ENCODE results near the gene GALNS. TPM values are rescaled to one million over a fixed set of nuclear protein-coding genes. Genes with fewer than 3 reads are reported as not detected.

The GALNS gene
- total and polyA plus RNA-seq, 2 of the 8 experiments (the other 6 are each of a cell fraction or from before 2014, with no cell fraction given): 8.9 to 17.8 TPM

DNA sequence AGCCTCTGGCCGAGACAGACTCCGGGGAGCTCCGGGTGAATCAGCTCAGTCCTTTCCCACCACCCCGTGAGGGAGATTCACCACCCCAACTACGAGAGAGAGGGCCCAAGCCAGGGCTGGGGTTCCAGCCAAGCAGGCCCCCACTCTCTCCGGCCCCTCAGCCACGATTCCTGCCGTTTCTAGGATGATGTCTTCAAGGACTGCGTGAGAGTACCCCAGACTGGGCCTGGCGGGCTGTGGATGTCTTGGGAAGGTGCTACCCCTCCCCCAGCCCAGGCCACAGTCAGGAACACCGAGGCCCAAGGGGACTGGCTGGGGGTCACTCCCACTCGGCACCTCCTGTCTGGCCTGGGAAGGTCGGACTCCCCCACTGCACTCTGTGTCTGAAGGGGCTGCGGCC, 31.3 kb upstream of the GALNS start:
- Histone ChIP-seq H3K4ac (replicated peaks; ENCODE audit: insufficient read length, low read depth, low read length) (no peak overlapping the region), H3K23me2 (ENCODE audit: low read depth, low read length) (no peaks in the 10 kb centered on the region), H3K79me2 (ENCODE audit: control insufficient read depth in 1 of 2, insufficient read depth in 2 of 2, low read length in 2 of 2) (no peaks in the 10 kb centered on the region), H3K4me2 (ENCODE audit: insufficient read depth in 1 of 2, low read depth in 2 of 2, low read length in 2 of 2) (no peak overlapping the region), H3K9ac (replicated peaks in 1 of 4; ENCODE audit: extremely low read depth in 1 of 4, low read depth in 3 of 4, low read length in 3 of 4) (no peak overlapping the region), H3K18ac (ENCODE audit: extremely low read depth, low read length) (no peak overlapping the region; the same call in 1 of the 2 replicates), H2BK20ac (ENCODE audit: low read length) (no peak overlapping the region), H3K4me1 (replicated peaks in 1 of 4; ENCODE audit: control insufficient read depth in 3 of 4, insufficient read depth in 4 of 4, low read length in 3 of 4) (peaks cover 0 to 4% (median 0%) of the 10 kb centered on the region in 4 experiments; a peak in 1 of 7 replicates), H3K4me3 (ENCODE audit: extremely low read depth in 1 of 4, insufficient read depth in 2 of 4, low read depth in 3 of 4, low read length in 4 of 4) (no peak overlapping the region), H3K27ac (ENCODE audit: low read depth, low read length) (no peak overlapping the region), H2BK120ac (replicated peaks; ENCODE audit: low read depth, low read length) (no peak overlapping the region), H3K23ac (ENCODE audit: insufficient read length) (no peak overlapping the region), H4K91ac (replicated peaks; ENCODE audit: insufficient read length, low read length) (no peak overlapping the region), H2BK15ac (ENCODE audit: low read length) (no peak overlapping the region), H3K36me3 (ENCODE audit: control insufficient read depth in 2 of 4, insufficient read depth in 4 of 4, low read length in 3 of 4) (no peaks in the 10 kb centered on the region), H2BK12ac (ENCODE audit: low read depth, low read length) (no peak overlapping the region), H4K20me1 (replicated peaks in 1 of 2; ENCODE audit: control insufficient read depth in 1 of 2, insufficient read depth in 2 of 2, low read length in 2 of 2) (no peaks in the 10 kb centered on the region), H2AK5ac (ENCODE audit: low read depth, low read length) (no peak overlapping the region), H4K8ac (ENCODE audit: extremely low read depth, insufficient read depth, low read length) (no peak overlapping the region), H3K27me3 (replicated peaks in 1 of 4; ENCODE audit: control insufficient read depth in 3 of 4, extremely low read depth in 1 of 4, insufficient read depth in 3 of 4, low read length in 3 of 4) (0 out of 7 replicates have a peak, but pooled peaks cover 0 to 2% (median 0%) of the 10 kb centered on the region in 4 experiments), H3K79me1 (ENCODE audit: low read depth, low read length) (no peaks in the 10 kb centered on the region), H3K56ac (replicated peaks; ENCODE audit: insufficient read length, low read depth, low read length) (no peak overlapping the region), H2BK5ac (ENCODE audit: low read depth, low read length) (no peak overlapping the region), H3K9me3 (ENCODE audit: insufficient read depth in 2 of 2, low read depth in 1 of 2, low read length in 1 of 2) (no peaks in the 10 kb centered on the region), H3K14ac (ENCODE audit: insufficient read length) (no peak overlapping the region), H2AFZ (ENCODE audit: low read length) (no peak overlapping the region), H4K5ac (ENCODE audit: insufficient read length, low read depth, low read length) (no peak overlapping the region)
- TF ChIP-seq, protein P1, sequence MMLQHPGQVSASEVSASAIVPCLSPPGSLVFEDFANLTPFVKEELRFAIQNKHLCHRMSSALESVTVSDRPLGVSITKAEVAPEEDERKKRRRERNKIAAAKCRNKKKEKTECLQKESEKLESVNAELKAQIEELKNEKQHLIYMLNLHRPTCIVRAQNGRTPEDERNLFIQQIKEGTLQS (IDR thresholded peaks at IDR 0.05; ENCODE audit: insufficient read depth, low read depth, low read length): no peak
- TF ChIP-seq SIRT6 (IDR thresholded peaks at IDR 0.05; ENCODE audit: low read length): no peak
- no peak for TF ChIP-seq KDM1A (IDR thresholded peaks at IDR 0.05; ENCODE audit: borderline replicate concordance, low read length)
- TF ChIP-seq TAF1 (IDR thresholded peaks at IDR 0.05; ENCODE audit: low read depth, low read length): no peak
- TF ChIP-seq, protein P2, sequence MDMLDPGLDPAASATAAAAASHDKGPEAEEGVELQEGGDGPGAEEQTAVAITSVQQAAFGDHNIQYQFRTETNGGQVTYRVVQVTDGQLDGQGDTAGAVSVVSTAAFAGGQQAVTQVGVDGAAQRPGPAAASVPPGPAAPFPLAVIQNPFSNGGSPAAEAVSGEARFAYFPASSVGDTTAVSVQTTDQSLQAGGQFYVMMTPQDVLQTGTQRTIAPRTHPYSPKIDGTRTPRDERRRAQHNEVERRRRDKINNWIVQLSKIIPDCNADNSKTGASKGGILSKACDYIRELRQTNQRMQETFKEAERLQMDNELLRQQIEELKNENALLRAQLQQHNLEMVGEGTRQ (IDR thresholded peaks at IDR 0.05; ENCODE audit: low read length): no peak
- no peak for TF ChIP-seq FOSL1 (IDR thresholded peaks at IDR 0.05; ENCODE audit: insufficient read depth, low read depth, low read length)
- TF ChIP-seq EGR1 (IDR thresholded peaks at IDR 0.05; ENCODE audit: borderline replicate concordance, low read depth, low read length): no peak
- CTCF ChIA-PET (ENCODE audit: partially characterized antibody): interaction anchor here (0.7 to 0.9 kb wide), 3 partner anchors 12 to 61 kb away, joined by 3 read pairs; no protein-coding TSS in a partner anchor
- FAIRE-seq: no peak
- no peak for DNase-seq (ENCODE audit: low read depth in 1 of 2, low spot score in 2 of 2)
- WGBS, 2 experiments (ENCODE audit: extremely low coverage in 1 of 2, insufficient coverage in 1 of 2, insufficient read length in 1 of 2, insufficient replicate concordance in 2 of 2, low coverage in 1 of 2, low lambda C conversion rate in 2 of 2, missing lambda C conversion rate in 1 of 2): 91% methylated on average over 12 of the region's 14 CpGs; no CpG with 5 or more reads in 1 of the 2 experiments
- POLR2A ChIA-PET (ENCODE audit: partially characterized antibody): interaction anchor here (0.8 kb wide), 1 partner anchor 330 kb away, joined by 3 read pairs; the partner anchor contains the start of gene ZNF778
